Measurements from ENCODE around the gene RUSC1. TPM values are rescaled to one million over a fixed set of nuclear protein-coding genes. Genes with fewer than 3 reads are reported as not detected.

Gene RUSC1
- total RNA-seq, result 13.2 and 20.6 TPM in 2 replicates

DNA sequence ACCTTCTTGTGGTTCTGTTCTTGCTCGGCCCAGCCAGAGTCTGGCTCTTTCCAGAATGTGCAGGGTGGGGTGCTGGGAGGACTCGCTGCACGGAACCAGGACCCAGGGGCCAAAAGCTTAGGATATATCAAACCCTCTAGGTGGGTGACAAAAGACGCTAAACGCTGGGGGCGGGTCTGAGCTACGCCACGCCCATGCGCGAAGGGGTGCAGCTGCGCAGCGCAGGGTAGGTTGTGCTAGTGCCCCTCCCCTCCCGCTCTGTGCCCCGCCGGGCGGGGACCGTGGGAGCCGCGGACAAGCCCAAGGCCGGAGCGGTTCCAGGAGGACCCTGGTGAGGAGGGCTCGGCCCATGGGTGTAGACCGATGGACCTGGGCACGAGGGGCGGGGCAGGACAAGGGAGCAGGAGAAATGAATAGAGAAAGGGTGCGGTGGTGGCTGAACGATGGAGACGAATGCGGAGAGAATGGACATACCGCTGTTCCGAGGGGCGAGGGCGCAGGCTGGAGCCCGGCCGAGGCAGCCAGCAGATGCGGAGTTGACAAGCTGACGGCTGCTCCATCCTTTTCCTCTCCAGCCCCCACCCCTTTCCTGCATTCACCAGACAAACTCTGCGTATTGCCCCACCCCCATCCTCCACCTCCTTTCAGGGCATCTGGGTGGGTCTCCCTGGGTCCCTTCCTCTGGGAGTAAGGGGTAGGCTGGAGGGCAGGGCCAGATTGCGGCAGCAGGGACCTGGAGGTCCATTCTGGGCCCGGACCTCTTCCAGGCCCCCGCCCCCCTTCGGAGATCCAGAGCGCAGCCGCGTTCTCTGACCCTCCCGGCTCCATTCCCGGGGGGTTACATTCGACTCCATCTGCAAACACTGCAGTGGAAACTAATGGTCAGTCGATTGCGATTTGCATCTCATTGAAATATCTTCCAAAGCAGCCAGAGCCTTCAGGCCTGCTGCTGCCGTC, at the start of gene RUSC1:
Gene RUSC1 (plus strand): TSS at position 234 of the 957 bp plus-strand sequence. CDS start 880 bp downstream, outside the sequence.
- Histone ChIP-seq H3K36me3 (ENCODE audit: control insufficient read depth, insufficient read depth, low read length) (peaks cover 2% of the 10 kb centered on the region), H3K4me3 (ENCODE audit: low read depth, low read length) (peak within 1 kb of the TSS; percentile 39), H3K27me3 (ENCODE audit: control insufficient read depth, insufficient read depth, low read length) (no peaks in the 10 kb centered on the region)
- FAIRE-seq (no peak), DNase-seq (ENCODE audit: low read depth) (peak; percentile 58)
- TF ChIP-seq, protein P1, sequence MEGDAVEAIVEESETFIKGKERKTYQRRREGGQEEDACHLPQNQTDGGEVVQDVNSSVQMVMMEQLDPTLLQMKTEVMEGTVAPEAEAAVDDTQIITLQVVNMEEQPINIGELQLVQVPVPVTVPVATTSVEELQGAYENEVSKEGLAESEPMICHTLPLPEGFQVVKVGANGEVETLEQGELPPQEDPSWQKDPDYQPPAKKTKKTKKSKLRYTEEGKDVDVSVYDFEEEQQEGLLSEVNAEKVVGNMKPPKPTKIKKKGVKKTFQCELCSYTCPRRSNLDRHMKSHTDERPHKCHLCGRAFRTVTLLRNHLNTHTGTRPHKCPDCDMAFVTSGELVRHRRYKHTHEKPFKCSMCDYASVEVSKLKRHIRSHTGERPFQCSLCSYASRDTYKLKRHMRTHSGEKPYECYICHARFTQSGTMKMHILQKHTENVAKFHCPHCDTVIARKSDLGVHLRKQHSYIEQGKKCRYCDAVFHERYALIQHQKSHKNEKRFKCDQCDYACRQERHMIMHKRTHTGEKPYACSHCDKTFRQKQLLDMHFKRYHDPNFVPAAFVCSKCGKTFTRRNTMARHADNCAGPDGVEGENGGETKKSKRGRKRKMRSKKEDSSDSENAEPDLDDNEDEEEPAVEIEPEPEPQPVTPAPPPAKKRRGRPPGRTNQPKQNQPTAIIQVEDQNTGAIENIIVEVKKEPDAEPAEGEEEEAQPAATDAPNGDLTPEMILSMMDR (IDR thresholded peaks at IDR 0.05; ENCODE audit: insufficient read depth, low read length, severe bottlenecking), result no peak

DNA sequence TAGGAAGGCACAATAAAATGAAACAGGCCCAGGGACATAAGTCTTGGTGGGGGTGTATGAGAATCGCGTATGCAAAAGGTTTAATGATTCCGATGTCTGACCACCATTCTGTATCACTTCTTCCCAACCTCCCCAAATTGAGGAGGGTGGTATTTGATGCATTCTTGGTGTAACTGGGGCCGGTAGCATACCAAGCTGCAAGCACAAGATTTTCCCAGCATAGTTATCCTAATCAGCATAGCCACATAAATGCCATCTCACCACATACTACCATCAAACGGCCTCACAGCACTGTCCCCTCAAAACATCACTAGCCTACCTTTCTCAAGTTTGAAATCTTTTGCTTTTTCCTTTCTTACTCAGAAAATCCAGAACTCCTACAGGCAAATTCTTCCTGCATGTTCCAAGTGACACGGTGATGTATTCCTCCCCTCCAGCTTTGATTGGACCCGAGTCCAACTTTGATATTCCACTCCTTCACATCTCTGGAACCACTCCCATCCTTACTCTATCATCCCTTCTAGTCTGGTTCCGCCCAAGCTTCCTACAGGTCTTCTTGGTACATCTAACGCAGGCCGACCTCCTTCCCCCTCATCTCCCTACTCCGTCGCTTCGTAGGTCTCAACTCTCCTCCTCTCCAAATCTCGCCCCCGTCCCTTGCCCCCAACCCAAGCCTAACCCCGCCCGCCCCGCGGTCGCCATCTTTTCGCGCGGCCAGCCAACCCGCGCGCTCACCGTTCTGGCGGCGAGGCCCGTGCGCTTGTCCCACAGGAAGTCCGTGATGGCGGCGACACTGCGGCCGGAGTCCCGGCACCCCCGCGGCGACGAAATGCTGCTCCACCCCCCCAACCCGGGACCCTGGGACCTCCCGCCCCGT, 48.0 kb upstream of the RUSC1 start:
- H3K36me3 ChIP-seq (ENCODE audit: control insufficient read depth, insufficient read depth, low read length), result peaks cover 23% of the 10 kb centered on the region
- TF ChIP-seq, protein P1 (IDR thresholded peaks at IDR 0.05; ENCODE audit: insufficient read depth, low read length, severe bottlenecking), result no peak
- H3K27me3 ChIP-seq (ENCODE audit: control insufficient read depth, insufficient read depth, low read length), result no peaks in the 10 kb centered on the region
- no peak for FAIRE-seq
- DNase-seq (ENCODE audit: low read depth), result peak; percentile 47
- peak overlapping the region; percentile 74 for H3K4me3 ChIP-seq (ENCODE audit: low read depth, low read length)

GRCh38 chr1:155273343-155274245, 47.1 kb upstream of the RUSC1 start, which contains the start of gene CLK2:
Gene CLK2 (minus strand): TSS chr1:155273504. CDS start chr1:155270977, 2,527 bp downstream.
- DNase-seq (ENCODE audit: low read depth) (peak; percentile 78), FAIRE-seq (no peak)
- TF ChIP-seq, protein P1 (IDR thresholded peaks at IDR 0.05; ENCODE audit: insufficient read depth, low read length, severe bottlenecking), result no peak
- Histone ChIP-seq H3K4me3 (ENCODE audit: low read depth, low read length) (peak within 1 kb of the TSS; percentile 74), H3K36me3 (ENCODE audit: control insufficient read depth, insufficient read depth, low read length) (peaks cover 16% of the 10 kb centered on the region), H3K27me3 (ENCODE audit: control insufficient read depth, insufficient read depth, low read length) (no peaks in the 10 kb centered on the region)

GRCh38 chr1:155277070-155277901, 43.4 kb upstream of the RUSC1 start, which contains the start of gene HCN3:
Gene HCN3 (plus strand): TSS chr1:155277463. CDS start chr1:155277591, 128 bp downstream.
- peak; percentile 91 for DNase-seq (ENCODE audit: low read depth)

More at GRCh38 chr1:155277070-155277901, 43.4 kb upstream of the RUSC1 start, which contains the start of gene HCN3:
- Histone ChIP-seq H3K4me3 (ENCODE audit: low read depth, low read length) (peak within 1 kb of the TSS; percentile 63), H3K27me3 (ENCODE audit: control insufficient read depth, insufficient read depth, low read length) (no peaks in the 10 kb centered on the region), H3K36me3 (ENCODE audit: control insufficient read depth, insufficient read depth, low read length) (no peaks in the 10 kb centered on the region)
- TF ChIP-seq, protein P1 (IDR thresholded peaks at IDR 0.05; ENCODE audit: insufficient read depth, low read length, severe bottlenecking), result peak; percentile 54
- no peak for FAIRE-seq
